CD14-positive monocyte (primary cell): Measurements from ENCODE around the gene ULK3. TPM values are rescaled to one million over a fixed set of nuclear protein-coding genes. Genes with fewer than 3 reads are reported as not detected.

Experiments used
- DNase-seq, 3 donors: peaks; one replicate each; pipeline ENCODE4 v3.0.0-alpha.2; 2011 to 2022
- H2AFZ ChIP-seq: 2 replicates; pipeline ENCODE4 v1.6.0; 2012; ENCODE audit warnings: mild to moderate bottlenecking, low read depth, low read length, inconsistent platforms; ENCODE audit not compliant: insufficient read depth, poor library complexity, severe bottlenecking
- H3K27ac ChIP-seq, 2 donors: 1 replicate in 1 of 2; 2 replicates in 1 of 2; pipeline ENCODE4 v1.5.1; 2012 to 2013; ENCODE audit warnings: low read length in 2 of 2, control low read depth in 1 of 2, inconsistent platforms in 1 of 2, low read depth in 1 of 2, mild to moderate bottlenecking in 1 of 2
- H3K27me3 ChIP-seq, 2 donors: one replicate each; pipeline versions ENCODE4 v1.6.0 to v1.6.1; 2011 to 2013; ENCODE audit warnings: low read length in 2 of 2; ENCODE audit not compliant: control insufficient read depth in 2 of 2, insufficient read depth in 2 of 2
- H3K36me3 ChIP-seq, 2 donors: replicated peaks in 1 of 2; 1 replicate in 1 of 2; 2 replicates in 1 of 2; pipeline versions ENCODE4 v1.5.1 to v1.6.1; 2012 to 2013; ENCODE audit warnings: low read length in 2 of 2, control low read depth in 1 of 2, inconsistent platforms in 1 of 2, mild to moderate bottlenecking in 1 of 2; ENCODE audit not compliant: insufficient read depth in 2 of 2, control insufficient read depth in 1 of 2
- H3K4me1 ChIP-seq, 2 donors: 1 replicate in 1 of 2; 2 replicates in 1 of 2; pipeline versions ENCODE4 v1.5.1 to v1.6.1; 2012 to 2013; ENCODE audit warnings: low read length in 2 of 2, control low read depth in 1 of 2, inconsistent platforms in 1 of 2, mild to moderate bottlenecking in 1 of 2, moderate library complexity in 1 of 2; ENCODE audit not compliant: insufficient read depth in 2 of 2, control insufficient read depth in 1 of 2
- H3K4me2 ChIP-seq: replicated peaks from 2 replicates; pipeline ENCODE3; 2012; ENCODE audit warnings: low read length, moderate library complexity, mild to moderate bottlenecking; ENCODE audit not compliant: poor library complexity, severe bottlenecking; ENCODE audit errors: extremely low read depth
- H3K4me3 ChIP-seq, 3 experiments: fragments of 200-600 bp in 1 of 3; sonication (generic) in 1 of 3; replicated peaks in 1 of 3; 1 replicate in 2 of 3; 2 replicates in 1 of 3; pipeline ENCODE4 v1.5.1; 2011 to 2013; ENCODE audit warnings: low read length in 3 of 3, mild to moderate bottlenecking in 3 of 3, control low read depth in 2 of 3, low read depth in 2 of 3, inconsistent platforms in 1 of 3, moderate library complexity in 1 of 3
- H3K79me2 ChIP-seq: 2 replicates; pipeline ENCODE4 v1.6.0; 2012; ENCODE audit warnings: mild to moderate bottlenecking, control low read depth, inconsistent platforms, low read length, moderate library complexity; ENCODE audit not compliant: insufficient read depth
- H3K9ac ChIP-seq: 2 replicates; pipeline ENCODE4 v1.6.0; 2017; ENCODE audit warnings: low read length, mild to moderate bottlenecking; ENCODE audit not compliant: insufficient read depth, poor library complexity, severe bottlenecking
- H3K9me3 ChIP-seq, 2 donors: replicated peaks in 1 of 2; 1 replicate in 1 of 2; 2 replicates in 1 of 2; pipeline versions ENCODE4 v1.5.1 to v1.6.1; 2012 to 2013; ENCODE audit warnings: low read length in 2 of 2, control low read depth in 1 of 2; ENCODE audit not compliant: control insufficient read depth in 1 of 2, insufficient read depth in 1 of 2
- H4K20me1 ChIP-seq: 2 replicates; pipeline ENCODE4 v1.6.0; 2012; ENCODE audit warnings: mild to moderate bottlenecking, low read length, control low read depth, moderate library complexity; ENCODE audit not compliant: insufficient read depth
- H3K27ac Mint-ChIP-seq, 7 donors: one replicate each; pipeline ENCODE4 v1.8.0; 2020; ENCODE audit warnings: mild to moderate bottlenecking in 7 of 7, mixed read lengths in 7 of 7, moderate library complexity in 6 of 7, inconsistent platforms in 2 of 7
- H3K27me3 Mint-ChIP-seq, 3 donors: one replicate each; pipeline ENCODE4 v1.8.0; 2021 to 2022; ENCODE audit warnings: low read depth in 3 of 3, mild to moderate bottlenecking in 3 of 3, mixed read lengths in 3 of 3, moderate library complexity in 3 of 3, inconsistent platforms in 1 of 3
- H3K36me3 Mint-ChIP-seq, 2 donors: one replicate each; pipeline ENCODE4 v1.8.0; 2020; ENCODE audit warnings: mixed read lengths in 2 of 2, inconsistent platforms in 1 of 2, mild to moderate bottlenecking in 1 of 2
- H3K4me1 Mint-ChIP-seq: one replicate; pipeline ENCODE4 v1.8.0; 2020; ENCODE audit warnings: mild to moderate bottlenecking, mixed read lengths
- H3K4me3 Mint-ChIP-seq, 2 donors: one replicate each; pipeline ENCODE4 v1.8.0; 2020; ENCODE audit warnings: mild to moderate bottlenecking in 2 of 2, mixed read lengths in 2 of 2, moderate library complexity in 1 of 2
- H3K9me3 Mint-ChIP-seq, 7 donors: one replicate each; pipeline ENCODE4 v1.8.0; 2020 to 2022; ENCODE audit warnings: mixed read lengths in 7 of 7, mild to moderate bottlenecking in 6 of 7, moderate library complexity in 6 of 7, inconsistent platforms in 2 of 7
- CTCF ChIP-seq: fragments of 200-600 bp; IDR thresholded peaks from one replicate; pipeline ENCODE4 v1.8.0; 2022; ENCODE audit warnings: antibody characterized with exemption, mild to moderate bottlenecking
- WGBS: methylation state at CpG from one replicate; pipeline ENCODE4 v1.1.5; 2013; ENCODE audit warnings: missing lambda C conversion rate; ENCODE audit not compliant: insufficient coverage; 5-methylcytosine and 5-hydroxymethylcytosine counted together
- intact Hi-C, 2 donors: fragments of 100-400 bp; cut with micrococcal nuclease; formaldehyde crosslinking; loops; one replicate each; pipeline versions ENCODE4 v1.15.0 to v1.15.1; 2023
- polyA plus RNA-seq, 3 donors: library from polyadenylated mRNA; depleted of rRNA in 1 of 3; unstranded in 2 of 3; stranded (reverse) in 1 of 3; fragments of 300-500 nt in 2 of 3; fragments of >200 nt in 1 of 3; fragmentation: Illumina TruSeq in 2 of 3; gene quantifications; 1 replicate in 2 of 3; 2 replicates in 1 of 3; pipeline ENCODE4 v1.2.3, GENCODE V29; 2012 to 2021

Gene ULK3
- polyA plus RNA-seq, 3 donors, result 9.4 to 58.7 (median 16.0) TPM

- Mint-ChIP-seq H3K36me3 (peaks cover 44 to 62% of the 10 kb centered on the region in 2 donors), H3K9me3 (no peaks in the 10 kb centered on the region), H3K27ac (peak overlapping the region in 2 of 7 donors; percentile 58 to 83), H3K27me3 (peaks cover 0 to 3% (median 0%) of the 10 kb centered on the region in 3 donors), H3K4me3 (no peak overlapping the region), H3K4me1 (peaks cover 37% of the 10 kb centered on the region)
- peaks cover 39% of the 10 kb centered on the region for H4K20me1 ChIP-seq
- peaks cover 47 to 52% of the 10 kb centered on the region in 2 donors for H3K36me3 ChIP-seq
- 30% methylated on average over 2 of the region's 12 CpGs for WGBS
- H3K4me1 ChIP-seq, result peaks cover 16 to 22% of the 10 kb centered on the region in 2 donors
- no peak for DNase-seq
- no peak overlapping the region for H2AFZ ChIP-seq
- no peaks in the 10 kb centered on the region for H3K9me3 ChIP-seq
- H3K9ac ChIP-seq, result peak overlapping the region; percentile 78
- peak overlapping the region; percentile 97 for H3K4me2 ChIP-seq
- H3K4me3 ChIP-seq, result peak overlapping the region in 1 of 3 experiments; percentile 95
- H3K79me2 ChIP-seq, result peaks cover 2% of the 10 kb centered on the region
- H3K27ac ChIP-seq, result peak overlapping the region in 1 of 2 donors; percentile 44
- no peak for TF ChIP-seq CTCF
- intact Hi-C loops, result loop anchor here (10.0 kb wide), 1 partner anchor 61 kb away; the partner anchor contains the start of gene FAM219B (in 2 of the 2)
- H3K27me3 ChIP-seq, result no peaks in the 10 kb centered on the region
Observed at GRCh38 chr15:74843891-74844299, 939 bp upstream of the ULK3 start.

- H3K4me2 ChIP-seq, result peak overlapping the region; percentile 97
- H3K9ac ChIP-seq, result peak overlapping the region; percentile 78
- H3K4me1 Mint-ChIP-seq, result peaks cover 37% of the 10 kb centered on the region
- DNase-seq, result no peak
- intact Hi-C loops, result loop anchor here (10.0 kb wide), 1 partner anchor 61 kb away; the partner anchor contains the start of gene FAM219B (in 2 of the 2)
- peak overlapping the region; percentile 64 to 71 for H3K4me3 Mint-ChIP-seq
- peak overlapping the region in 1 of 2 donors; percentile 44 for H3K27ac ChIP-seq
- H3K9me3 Mint-ChIP-seq, result no peaks in the 10 kb centered on the region
- no peaks in the 10 kb centered on the region for H3K27me3 ChIP-seq
- peaks cover 46 to 52% of the 10 kb centered on the region in 2 donors for H3K36me3 ChIP-seq
- peaks cover 37% of the 10 kb centered on the region for H4K20me1 ChIP-seq
- WGBS, result 6% methylated on average over 13 of the region's 18 CpGs
- H3K27ac Mint-ChIP-seq, result peak overlapping the region; percentile 58 to 83 (median 78)
- H3K36me3 Mint-ChIP-seq, result peaks cover 43 to 61% of the 10 kb centered on the region in 2 donors
- H3K9me3 ChIP-seq, result no peaks in the 10 kb centered on the region
- H3K79me2 ChIP-seq, result peaks cover 2% of the 10 kb centered on the region
- peak overlapping the region; percentile 46 for H2AFZ ChIP-seq
- H3K4me3 ChIP-seq, result peak overlapping the region; percentile 20 to 95 (median 25)
- H3K27me3 Mint-ChIP-seq, result peaks cover 0 to 3% (median 0%) of the 10 kb centered on the region in 3 donors
- TF ChIP-seq CTCF, result no peak
- H3K4me1 ChIP-seq, result peaks cover 16 to 22% of the 10 kb centered on the region in 2 donors
Observed at GRCh38 chr15:74843445-74843828, 481 bp upstream of the ULK3 start.
